Sciatic nerve (tissue), 2 donors: ENCODE results near the gene ATPAF1. TPM values are rescaled to one million over a fixed set of nuclear protein-coding genes. Genes with fewer than 3 reads are reported as not detected.
"Not testable (repeated sequence)": the region's sequence is repeated elsewhere in the genome, so short reads cannot be mapped to it uniquely, and the experiment has no call there.

Source experiments
- ATAC-seq: fragments of 200-7000 bp; cut with Tn5 transposase; one replicate; pipeline ENCODE4 v1.9.1; 2020; ENCODE audit warnings: mild to moderate bottlenecking, moderate library complexity
- DNase-seq: peaks from one replicate; pipeline ENCODE4 v3.0.0-alpha.2; 2020; ENCODE audit warnings: low spot score
- intact Hi-C: fragments of 100-400 bp; cut with DNase I; formaldehyde crosslinking; loops from one replicate; pipeline ENCODE4 v1.14.2; 2022
- total RNA-seq: library from RNA; stranded (reverse); fragmentation: NEBNext Ultra II Directional; extraction: Animal tissue kit (Norgen Biotek cat#: 25700); gene quantifications from one replicate; pipeline ENCODE4 v1.2.1, GENCODE V29; 2021
- donor health status: DM: no; HTN: no; CAD: no.
- donor health status: DM: no; HTN: no; CAD: no.

Gene ATPAF1
- total RNA-seq, 1 donor from 2014 or later, result 24.0 TPM

GRCh38 chr1:46654012-46654411 is 14.2 kb downstream of the ATPAF1 start:
- ATAC-seq (no peak), DNase-seq (no peak)
- intact Hi-C loops, result no loop called here

- DNase-seq (no peak), ATAC-seq (no peak)
- intact Hi-C loops, result no loop called here
Observed at GRCh38 chr1:46653405-46653958, 14.7 kb downstream of the ATPAF1 start.

GRCh38 chr1:46652321-46653100 is 15.7 kb downstream of the ATPAF1 start:
- intact Hi-C loops, result no loop called here
- no peak for DNase-seq

GRCh38 chr1:46651152-46651551 is 17.0 kb downstream of the ATPAF1 start:
- ATAC-seq, DNase-seq, intact Hi-C loops: not testable (repeated sequence)

More at GRCh38 chr1:46652321-46653100, 15.7 kb downstream of the ATPAF1 start:
- ATAC-seq, result no peak

- intact Hi-C loops, result no loop called here
- ATAC-seq, result no peak
- no peak for DNase-seq
Observed at GRCh38 chr1:46650491-46650890, 17.7 kb downstream of the ATPAF1 start.

- intact Hi-C loops, result no loop called here
- DNase-seq (no peak), ATAC-seq (no peak)
Observed at GRCh38 chr1:46649764-46650163, 18.4 kb downstream of the ATPAF1 start.

GRCh38 chr1:46647611-46648010 is 20.6 kb downstream of the ATPAF1 start:
- ATAC-seq, result no peak

GRCh38 chr1:46646844-46647243 is 21.3 kb downstream of the ATPAF1 start:
- DNase-seq (no peak), ATAC-seq (no peak)
- intact Hi-C loops, result no loop called here

More at GRCh38 chr1:46647611-46648010, 20.6 kb downstream of the ATPAF1 start:
- intact Hi-C loops, result no loop called here
- DNase-seq, result no peak

- ATAC-seq (no peak), DNase-seq (no peak)
- intact Hi-C loops, result no loop called here
Observed at GRCh38 chr1:46646331-46646730, 21.8 kb downstream of the ATPAF1 start.

GRCh38 chr1:46645815-46646214 is 22.3 kb downstream of the ATPAF1 start:
- DNase-seq (no peak), ATAC-seq (no peak)
- intact Hi-C loops, result no loop called here

- intact Hi-C loops, result no loop called here
- peak; percentile 41 for ATAC-seq
Observed at GRCh38 chr1:46643368-46643775, 24.8 kb downstream of the ATPAF1 start.

GRCh38 chr1:46642115-46642680 is 26.0 kb downstream of the ATPAF1 start:
- ATAC-seq (no peak), DNase-seq (no peak)
- intact Hi-C loops, result no loop called here

More at GRCh38 chr1:46643368-46643775, 24.8 kb downstream of the ATPAF1 start:
- no peak for DNase-seq

GRCh38 chr1:46639547-46639946 is 28.6 kb downstream of the ATPAF1 start:
- DNase-seq, result no peak
- ATAC-seq, result no peak
- intact Hi-C loops, result no loop called here

GRCh38 chr1:46638921-46639320 is 29.2 kb downstream of the ATPAF1 start:
- intact Hi-C loops, result no loop called here
- no peak for DNase-seq
- ATAC-seq, result no peak

GRCh38 chr1:46637444-46638083 is 30.6 kb downstream of the ATPAF1 start:
- intact Hi-C loops, result no loop called here
- ATAC-seq, result no peak
- DNase-seq, result no peak

- ATAC-seq (no peak), DNase-seq (no peak)
- intact Hi-C loops, result no loop called here
Observed at GRCh38 chr1:46635205-46635604, 33.0 kb downstream of the ATPAF1 start.

- intact Hi-C loops, result no loop called here
- no peak for ATAC-seq
- DNase-seq, result no peak
Observed at GRCh38 chr1:46630719-46631118, 37.4 kb downstream of the ATPAF1 start.

- ATAC-seq (peak; percentile 71), DNase-seq (no peak)
Observed at GRCh38 chr1:46623743-46624644, 44.2 kb downstream of the ATPAF1 start.

GRCh38 chr1:46622344-46622743 is 45.8 kb downstream of the ATPAF1 start:
- no peak for ATAC-seq
- intact Hi-C loops, result no loop called here
- no peak for DNase-seq

More at GRCh38 chr1:46623743-46624644, 44.2 kb downstream of the ATPAF1 start:
- intact Hi-C loops, result no loop called here
